ENCODE results near the gene SIK2.

GRCh38 chr11:111668980-111669379 is 66.7 kb downstream of the SIK2 start:
- no peak for TF ChIP-seq SIN3A (IDR thresholded peaks at IDR 0.05; ENCODE audit: borderline replicate concordance, insufficient read depth, low read length)
- no peak for TF ChIP-seq REST (IDR thresholded peaks at IDR 0.05; ENCODE audit: insufficient read depth in 1 of 2, low read depth in 2 of 2, low read length in 2 of 2)

All from PFSK-1 (cell line).